Ishikawa (cell line): ENCODE measurements around the gene NEDD4L.

Source experiments
- CEBPB ChIP-seq: IDR thresholded peaks from 2 replicates; pipeline ENCODE4 v1.6.1; 2012
- EP300 ChIP-seq: IDR thresholded peaks from 2 replicates; pipeline ENCODE4 v1.6.1; 2012; ENCODE audit warnings: borderline replicate concordance
- NFIC ChIP-seq: IDR thresholded peaks from 2 replicates; pipeline ENCODE4 v1.6.1; 2012
- REST ChIP-seq: IDR thresholded peaks from 2 replicates; pipeline ENCODE4 v1.6.1; 2012; ENCODE audit warnings: low read depth, mild to moderate bottlenecking
- TAF1 ChIP-seq: IDR thresholded peaks from 2 replicates; pipeline ENCODE4 v1.6.1; 2012; ENCODE audit warnings: low read depth, mild to moderate bottlenecking

GRCh38 chr18:58353581-58353980 lies 309.6 kb downstream of the NEDD4L start:
- TF ChIP-seq EP300: no peak
- no peak for TF ChIP-seq REST
- no peak for TF ChIP-seq TAF1
- no peak for TF ChIP-seq CEBPB
- TF ChIP-seq NFIC: no peak
